ENCODE measurements around the gene VAV1.
"Not testable (repeated sequence)": the region's sequence is repeated elsewhere in the genome, so short reads cannot be mapped to it uniquely, and the experiment has no call there.

The VAV1 gene

DNA sequence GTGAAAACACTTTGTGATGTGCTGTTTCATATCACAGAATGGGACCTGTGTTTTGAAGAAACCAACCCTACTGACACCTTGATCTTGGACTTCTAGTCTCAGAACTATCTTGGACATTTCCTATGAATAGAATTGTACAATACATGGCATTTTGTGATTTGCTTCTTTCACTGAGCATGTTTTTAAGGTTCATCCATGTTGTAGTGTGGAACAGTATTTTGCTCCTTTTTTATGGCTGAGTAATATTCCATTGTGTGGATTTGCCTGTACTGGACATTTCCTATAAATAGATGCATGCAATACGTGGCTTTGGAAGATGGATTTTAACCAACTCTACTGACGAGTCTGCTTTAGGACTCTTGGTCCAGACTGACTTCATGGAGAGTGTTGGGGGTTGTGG is 46.8 kb downstream of the VAV1 start:
- no peak for DNase-seq (ENCODE audit: low read depth)

GRCh38 chr19:6820237-6820636 is 47.7 kb downstream of the VAV1 start:
- no peak for DNase-seq (ENCODE audit: low read depth)

DNA sequence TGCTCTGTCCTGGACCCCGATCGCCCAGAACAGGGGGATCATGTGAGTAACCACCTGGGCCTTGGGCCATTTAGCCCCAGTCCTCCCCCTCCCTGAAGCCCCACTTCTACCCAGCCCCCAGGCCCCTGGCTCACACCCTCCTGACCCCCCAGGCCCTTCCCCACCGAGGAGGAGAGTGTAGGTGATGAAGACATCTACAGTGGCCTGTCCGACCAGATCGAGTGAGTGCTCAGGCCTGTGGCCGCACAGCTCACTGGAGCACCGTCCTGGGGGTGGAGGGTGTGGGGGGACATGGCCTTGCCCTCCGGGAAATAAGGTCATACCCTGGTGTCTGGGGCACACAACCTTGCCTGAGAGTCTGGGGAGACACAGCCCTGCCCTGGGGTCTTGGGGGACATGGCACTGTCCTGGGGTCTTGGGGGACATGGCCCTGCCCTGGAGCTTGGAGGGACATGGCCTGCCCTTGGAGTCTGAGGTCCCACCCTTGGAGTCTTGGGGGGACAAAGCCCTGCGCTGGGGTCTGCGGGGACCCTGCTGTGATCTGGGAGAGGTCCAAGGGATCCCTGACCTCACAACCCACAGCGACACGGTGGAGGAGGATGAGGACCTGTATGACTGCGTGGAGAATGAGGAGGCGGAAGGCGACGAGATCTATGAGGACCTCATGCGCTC is 49.3 kb downstream of the VAV1 start:
- DNase-seq (ENCODE audit: low read depth): no peak

GRCh38 chr19:6822311-6822670 is 49.8 kb downstream of the VAV1 start:
- DNase-seq (ENCODE audit: low read depth): no peak

GRCh38 chr19:6825076-6825774 is 52.7 kb downstream of the VAV1 start:
- no peak for DNase-seq (ENCODE audit: low read depth)

DNA sequence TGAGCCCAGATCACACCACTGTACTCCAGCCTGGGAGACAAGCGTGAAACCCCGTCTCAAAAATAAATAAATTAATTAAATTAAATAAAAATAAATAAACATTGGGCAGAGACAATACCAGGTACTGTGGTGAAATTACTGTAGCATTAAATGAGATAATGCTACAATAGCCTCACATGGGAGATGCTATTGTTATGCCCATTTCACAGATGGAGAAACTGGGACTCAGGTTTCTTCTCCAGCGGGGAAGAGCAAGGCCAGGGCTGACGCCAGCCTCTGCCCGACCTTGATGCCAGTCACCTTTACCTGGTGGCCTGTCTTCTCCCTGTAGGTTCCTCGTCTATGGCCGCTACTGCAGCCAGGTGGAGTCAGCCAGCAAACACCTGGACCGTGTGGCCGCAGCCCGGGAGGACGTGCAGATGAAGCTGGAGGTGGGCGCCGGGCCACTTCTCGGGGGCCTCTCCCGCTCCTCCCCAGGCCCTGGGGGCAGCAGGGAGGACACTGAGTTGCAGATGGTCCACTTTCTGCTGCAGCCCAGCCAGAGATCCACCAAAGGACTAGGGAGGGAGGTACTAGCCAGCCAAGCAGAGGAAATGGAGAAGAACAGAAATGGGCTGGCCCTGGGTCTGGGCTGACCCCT is 53.9 kb downstream of the VAV1 start:
- no peak for DNase-seq (ENCODE audit: low read depth)

DNA sequence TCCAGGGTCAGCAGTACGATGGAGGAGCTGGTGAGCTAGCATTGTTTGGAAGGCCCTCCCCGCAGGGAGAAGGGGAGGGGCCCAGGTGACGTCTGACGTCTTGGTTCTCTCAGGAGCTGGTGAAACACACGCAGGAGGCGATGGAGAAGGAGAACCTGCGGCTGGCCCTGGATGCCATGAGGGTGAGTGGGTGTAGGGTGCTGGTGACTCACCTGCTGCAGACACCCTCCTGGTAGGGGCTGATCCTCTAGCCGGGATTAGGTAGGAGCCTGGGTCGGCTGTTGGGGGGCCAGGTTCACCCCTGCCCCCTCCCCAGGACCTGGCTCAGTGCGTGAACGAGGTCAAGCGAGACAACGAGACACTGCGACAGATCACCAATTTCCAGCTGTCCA is 55.8 kb downstream of the VAV1 start:
- DNase-seq (ENCODE audit: low read depth): no peak

GRCh38 chr19:6828698-6829633 is 56.5 kb downstream of the VAV1 start:
- DNase-seq (ENCODE audit: low read depth): no peak

DNA sequence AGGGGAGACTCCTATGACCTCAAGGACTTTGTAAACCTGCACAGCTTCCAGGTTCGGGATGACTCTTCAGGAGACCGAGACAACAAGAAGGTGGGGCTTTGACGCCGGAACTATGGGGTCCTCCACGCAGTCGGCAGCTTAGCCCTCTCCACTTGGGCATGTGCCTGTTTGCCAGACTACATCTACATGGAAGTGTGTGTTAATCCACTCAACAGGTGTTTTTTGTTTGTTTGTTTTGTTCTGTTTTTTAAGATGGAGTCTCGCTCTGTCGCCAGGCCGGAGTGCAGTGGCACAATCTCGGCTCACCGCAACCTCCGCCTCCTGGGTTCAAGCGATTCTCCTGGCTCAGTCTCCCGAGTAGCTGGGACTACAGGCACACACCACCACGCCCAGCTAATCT is 57.3 kb downstream of the VAV1 start:
- DNase-seq (ENCODE audit: low read depth): not testable (repeated sequence)

DNA sequence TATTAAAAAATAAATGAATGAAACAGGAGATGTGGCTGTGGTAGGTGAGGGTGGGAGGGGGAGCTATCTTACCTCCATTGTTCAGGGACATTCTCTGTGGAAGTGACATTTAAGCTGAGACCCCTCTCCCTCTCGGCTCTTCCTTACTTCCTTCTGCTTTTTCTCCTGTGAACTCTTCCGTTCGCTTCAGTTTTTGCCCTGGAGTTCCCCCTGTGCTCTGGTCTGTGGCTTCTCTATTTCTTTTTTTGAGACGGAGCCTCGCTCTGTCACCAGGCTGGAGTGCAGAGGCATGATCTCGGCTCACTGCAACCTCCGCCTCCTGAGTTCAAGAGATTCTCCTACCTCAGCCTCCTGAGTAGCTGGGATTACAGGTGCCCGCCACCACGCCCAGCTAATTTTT is 58.6 kb downstream of the VAV1 start:
- not testable (repeated sequence) for DNase-seq (ENCODE audit: low read depth)

DNA sequence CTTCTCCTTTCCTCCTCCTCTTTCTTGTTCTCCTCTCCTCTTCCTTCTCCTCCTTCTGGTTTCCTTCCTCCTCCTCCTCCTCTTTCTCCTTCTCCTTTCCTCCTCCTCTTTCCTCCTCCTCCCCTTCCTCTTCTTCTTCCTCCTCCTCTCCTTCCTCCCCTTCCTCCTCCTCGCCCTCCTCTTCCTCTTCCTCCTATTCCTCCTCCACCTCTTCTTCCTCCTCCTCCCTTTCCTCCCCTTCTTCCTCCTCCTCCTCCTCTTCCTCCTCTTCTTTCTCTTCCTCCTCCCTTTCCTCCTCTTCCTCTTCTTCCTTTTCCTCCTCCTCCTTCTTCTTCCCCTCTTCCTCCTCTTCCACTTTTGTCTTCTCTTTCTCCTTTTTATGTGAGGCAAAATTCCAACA is 59.9 kb downstream of the VAV1 start:
- no peak for DNase-seq (ENCODE audit: low read depth)

- DNase-seq (ENCODE audit: low read depth): no peak
These were observed 60.8 kb downstream of the VAV1 start for GRCh38 chr19:6833166-6833790.

DNA sequence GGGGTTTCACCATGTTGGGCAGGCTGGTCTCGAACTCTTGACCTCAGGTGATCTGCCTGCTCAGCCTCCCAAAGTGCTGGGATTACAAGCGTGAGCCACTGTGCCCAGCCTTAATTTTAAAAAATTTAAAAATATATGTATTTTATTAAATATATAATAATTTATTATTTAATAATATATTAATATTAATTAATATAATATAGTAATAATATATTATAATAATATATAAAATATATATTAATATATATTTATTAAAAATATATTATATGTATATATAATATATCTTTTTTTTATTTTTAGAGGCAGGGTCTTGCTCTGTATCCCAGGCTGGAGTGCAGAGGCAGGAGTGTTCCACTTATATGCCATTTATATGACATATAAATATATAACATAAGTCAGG is 61.9 kb downstream of the VAV1 start:
- no peak for DNase-seq (ENCODE audit: low read depth)

GRCh38 chr19:6835501-6835900 is 63.0 kb downstream of the VAV1 start:
- DNase-seq (ENCODE audit: low read depth): no peak

GRCh38 chr19:6837525-6837924 is 65.0 kb downstream of the VAV1 start:
- no peak for DNase-seq (ENCODE audit: low read depth)

- no peak for DNase-seq (ENCODE audit: low read depth)
These were observed 65.7 kb downstream of the VAV1 start for GRCh38 chr19:6838062-6838655.

GRCh38 chr19:6842871-6843607 is 70.5 kb downstream of the VAV1 start:
- DNase-seq (ENCODE audit: low read depth): no peak

- no peak for DNase-seq (ENCODE audit: low read depth)
These were observed 75.3 kb downstream of the VAV1 start for GRCh38 chr19:6847828-6848200.

GRCh38 chr19:6848986-6849385 is 76.5 kb downstream of the VAV1 start:
- DNase-seq (ENCODE audit: low read depth): no peak

- DNase-seq (ENCODE audit: low read depth): no peak
These were observed 77.4 kb downstream of the VAV1 start for GRCh38 chr19:6849876-6850275.

- no peak for DNase-seq (ENCODE audit: low read depth)
These were observed 78.9 kb downstream of the VAV1 start for GRCh38 chr19:6851359-6851758.
